Heart left ventricle (tissue), 16 donors: ENCODE measurements around the gene CPLX3. TPM values are rescaled to one million over a fixed set of nuclear protein-coding genes. Genes with fewer than 3 reads are reported as not detected.

Source experiments
- ATAC-seq, 4 donors: fragments of 200-7000 bp; cut with Tn5 transposase; one replicate each; pipeline ENCODE4 v1.9.1; 2020 to 2022; ENCODE audit warnings: moderate library complexity in 4 of 4, mild to moderate bottlenecking in 3 of 4, moderate number of reproducible peaks in 1 of 4
- DNase-seq, 5 donors: peaks; one replicate each; pipeline ENCODE4 v3.0.0-alpha.2; 2020
- H3K27ac ChIP-seq, 12 donors: fragments of 200-600 bp; sonication (generic) in 4 of 12; one replicate each; pipeline versions ENCODE4 v1.5.0 to v1.8.0; 2016 to 2022; ENCODE audit warnings: mild to moderate bottlenecking in 2 of 12
- H3K27me3 ChIP-seq, 9 donors: fragments of 200-600 bp; sonication (generic) in 2 of 9; one replicate each; pipeline versions ENCODE4 v1.5.1 to v1.8.0; 2016 to 2022; ENCODE audit warnings: mild to moderate bottlenecking in 3 of 9
- H3K36me3 ChIP-seq, 9 donors: fragments of 200-600 bp; sonication (generic) in 2 of 9; one replicate each; pipeline versions ENCODE4 v1.5.0 to v1.8.0; 2018 to 2022; ENCODE audit warnings: mild to moderate bottlenecking in 2 of 9
- H3K4me1 ChIP-seq, 12 donors: fragments of 200-600 bp; sonication (generic) in 4 of 12; one replicate each; pipeline versions ENCODE4 v1.5.0 to v1.8.0; 2016 to 2022; ENCODE audit warnings: mild to moderate bottlenecking in 3 of 12
- H3K4me3 ChIP-seq, 12 donors: fragments of 200-600 bp; sonication (generic) in 4 of 12; one replicate each; pipeline versions ENCODE4 v1.5.0 to v1.8.0; 2017 to 2022; ENCODE audit warnings: mild to moderate bottlenecking in 9 of 12, moderate library complexity in 4 of 12
- H3K9me3 ChIP-seq, 12 donors: fragments of 200-600 bp; sonication (generic) in 4 of 12; one replicate each; pipeline versions ENCODE4 v1.5.0 to v1.8.0; 2016 to 2022; ENCODE audit warnings: mild to moderate bottlenecking in 1 of 12
- CTCF ChIP-seq, 12 donors: fragments of 200-600 bp; sonication (generic) in 4 of 12; IDR thresholded peaks; one replicate each; pipeline versions ENCODE4 v1.5.0 to v1.8.0; 2018 to 2022; ENCODE audit warnings: antibody characterized with exemption in 12 of 12, mild to moderate bottlenecking in 5 of 12
- POLR2A ChIP-seq, 2 donors: fragments of 450-650 bp; IDR thresholded peaks; one replicate each; pipeline ENCODE4 v1.6.1; 2017; ENCODE audit warnings: antibody characterized with exemption in 2 of 2, mild to moderate bottlenecking in 2 of 2, moderate library complexity in 2 of 2
- WGBS, 4 donors: extraction: QIAGEN DNeasy Blood & Tissue Kit in 2 of 4; methylation state at CpG; one replicate each; pipeline versions ENCODE4 v1.1.5 to v1.1.7; 2013 to 2018; 5-methylcytosine and 5-hydroxymethylcytosine counted together
- intact Hi-C, 10 donors: fragments of 100-400 bp; cut with DNase I; formaldehyde crosslinking; loops; one replicate each; pipeline versions ENCODE4 v1.11.1 to v1.14.2; 2022
- long read RNA-seq, 3 donors: library from polyadenylated mRNA; unstranded; transcript quantifications; one replicate each; pipeline ENCODE4 v2.0.0, GENCODE V29; 2020 to 2021
- polyA plus RNA-seq, 2 donors: library from polyadenylated mRNA; stranded (reverse); fragments of 200-250 nt; gene quantifications; one replicate each; pipeline ENCODE4 v1.2.3, GENCODE V29; 2013
- total RNA-seq, 9 donors: library from RNA; depleted of rRNA in 2 of 9; stranded (reverse); fragments of >200 nt in 2 of 9; fragmentation: NEBNext Ultra II Directional in 3 of 9; extraction: Animal tissue kit (Norgen Biotek cat#: 25700) in 3 of 9; gene quantifications; one replicate each; pipeline versions ENCODE4 v1.1.0 to v1.2.4, GENCODE V29; 2016 to 2023
- donor health status: ischemic (EF 13 %, LVEDD 7.1; RV severe dilation, severe dysfunction).
- donor health status: healthy with polysubstance abuse.
- donor health status: DM: no; HTN: yes; CAD: no.
- donor health status: DM: no; HTN: no; CAD: no.
- donor health status: ischemic (EF 25% LVEDD 6.9; RV normal size, moderate dysfunction).
- donor health status: ischemic (EF 25% LVEDD 5.7; RV mildly dilated, moderate dysfunction).
- donor health status: healthy.
- donor health status: DM: yes; HTN: yes; CAD: no.
- donor health status: ischemic (EF 35%, LVEDD 5.7; RV mildly dilated, moderate dysfunction).
- donor health status: nonischemic (EF 11% LVEDD 7.7; RV severe dilation, severe dysfunction).
- donor health status: DM: yes; HTN: yes; CAD: no.
- donor health status: PGD.
- donor health status: ischemic (EF 29% LVEDD 5.4; RV normal size, mild dysfunction).
- donor health status: nonischemic (EF 23%, LVEDD 6.1; RV moderate dilation, normal function).

The CPLX3 gene, protein sequence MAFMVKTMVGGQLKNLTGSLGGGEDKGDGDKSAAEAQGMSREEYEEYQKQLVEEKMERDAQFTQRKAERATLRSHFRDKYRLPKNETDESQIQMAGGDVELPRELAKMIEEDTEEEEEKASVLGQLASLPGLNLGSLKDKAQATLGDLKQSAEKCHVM
- 1 to 10 TPM in 5 of 9 donors, under 1 TPM in 1, not detected in 3; 0.14 to 3.3 (median 2.0) TPM for total RNA-seq
- polyA plus RNA-seq, result 1 to 10 TPM in 1 of 2 donors, under 1 TPM in 1; 0.06 to 1.5 TPM
- long read RNA-seq, donor 1, transcript CPLX3-201 (3 exons, 2,082 nt), result major isoform, 5 of 5 reads
- long read RNA-seq, donor 1, partial matches to known transcripts, result 0 of 5 reads
- long read RNA-seq, donor 1, other reads (novel, unspliced or antisense), result 0 of 5 reads
- long read RNA-seq, donor 2, partial matches to known transcripts, result 4 of 5 reads
- long read RNA-seq, donor 2, other reads (novel, unspliced or antisense), result 1 of 5 reads
- long read RNA-seq, donor 3, partial matches to known transcripts, result 1 of 1 reads
- long read RNA-seq, donor 3, other reads (novel, unspliced or antisense), result 0 of 1 reads

DNA sequence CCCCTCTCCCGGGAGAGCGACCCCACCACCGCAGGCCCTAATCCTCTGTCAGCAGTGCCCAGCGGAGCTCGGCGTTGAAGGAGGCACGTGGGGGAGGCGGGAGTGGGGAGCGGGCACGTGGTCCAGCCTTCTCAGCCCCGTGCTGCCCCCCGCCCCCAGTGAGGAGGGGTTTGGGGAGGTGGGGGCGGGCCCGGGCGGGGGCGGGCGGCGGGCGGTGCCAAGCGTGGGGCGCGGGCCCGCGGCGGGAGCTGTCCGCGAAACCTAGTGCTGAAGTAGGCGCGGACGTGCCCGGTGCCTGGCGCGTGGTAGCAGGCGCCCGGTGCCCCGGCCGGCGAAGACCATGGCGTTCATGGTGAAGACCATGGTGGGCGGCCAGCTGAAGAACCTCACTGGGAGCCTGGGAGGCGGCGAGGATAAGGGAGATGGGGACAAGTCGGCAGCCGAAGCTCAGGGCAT, at the start of gene CPLX3:
TSS of gene CPLX3 (plus strand) at position 264 of the 456 bp plus-strand sequence. CDS start at position 341, 77 bp downstream.
- peaks cover 0 to 25% (median 16%) of the 10 kb centered on the region in 9 donors for H3K27me3 ChIP-seq

DNA sequence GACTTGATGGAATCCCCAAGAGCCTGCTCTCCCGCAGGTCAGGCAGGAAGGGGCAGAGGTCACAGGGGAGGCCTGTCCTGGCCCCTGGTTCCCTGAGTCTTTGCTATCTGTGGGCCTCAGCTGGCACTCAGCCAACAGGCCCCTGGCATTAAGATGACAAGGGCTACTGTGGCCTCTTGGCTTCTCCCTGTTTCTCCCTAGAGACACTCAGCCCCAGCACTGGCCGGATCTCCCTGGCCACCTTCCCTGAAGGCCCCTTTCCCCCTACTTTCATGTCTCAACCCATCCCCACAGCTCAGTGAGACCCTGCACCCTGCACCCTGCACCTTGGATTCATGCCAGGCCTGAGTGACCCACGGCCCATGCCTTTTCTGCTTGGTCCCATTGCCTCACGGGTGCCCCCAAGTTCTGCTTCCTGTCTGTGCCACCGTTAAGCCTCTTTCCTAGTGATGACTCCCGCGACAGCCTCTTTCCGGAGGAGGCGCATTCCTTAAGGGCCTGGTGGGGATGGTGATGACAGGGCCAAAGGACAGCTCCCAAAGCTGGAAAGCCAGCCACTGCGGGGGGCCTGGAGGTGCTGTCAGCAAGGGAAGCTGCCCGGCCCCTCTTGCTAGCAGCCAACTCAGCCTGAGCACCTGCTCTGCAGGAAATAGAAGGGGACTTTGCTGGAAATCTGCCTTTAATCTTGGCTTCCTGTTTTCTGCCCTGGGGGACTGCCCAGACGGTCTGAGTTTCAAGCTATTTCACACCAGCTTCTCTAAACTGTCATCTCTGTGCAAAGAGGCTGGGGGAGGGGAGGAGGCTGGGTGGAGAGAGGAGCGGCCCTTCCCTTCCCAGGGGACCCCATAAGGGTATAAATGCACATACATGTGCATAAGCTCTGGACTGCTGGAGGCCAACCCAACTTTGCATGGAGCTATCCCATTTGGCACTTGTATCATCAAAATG, 49.3 kb upstream of the CPLX3 start:
- Histone ChIP-seq H3K4me3 (peak overlapping the region in 1 of 12 donors; percentile 27), H3K27me3 (no peaks in the 10 kb centered on the region), H3K27ac (peak overlapping the region in 4 of 12 donors; percentile 7 to 97 (median 28)), H3K36me3 (no peaks in the 10 kb centered on the region), H3K4me1 (peaks cover 10 to 84% (median 24%) of the 10 kb centered on the region in 12 donors), H3K9me3 (no peaks in the 10 kb centered on the region)
- 17 to 22% (median 19%) methylated on average over 11 to 13 of the region's 13 CpGs for WGBS, 4 donors
- peak in 1 of 4 donors; percentile 20 for ATAC-seq
- no peak for TF ChIP-seq CTCF (IDR thresholded peaks at IDR 0.05)
- no peak for TF ChIP-seq POLR2A (IDR thresholded peaks at IDR 0.05)
- no peak for DNase-seq
- intact Hi-C loops, result no loop called here

More for the DNA sequence above, at the start of gene CPLX3:
- WGBS, 4 donors, result 4 to 13% (median 6%) methylated on average over 12 to 44 of the region's 44 CpGs
- H3K4me3 ChIP-seq, result no peak within 1 kb of the TSS
- peak in 3 of 4 donors; percentile 32 to 45 (median 34) for ATAC-seq
- peaks cover 0 to 11% (median 3%) of the 10 kb centered on the region in 12 donors for H3K4me1 ChIP-seq
- no peak for DNase-seq
- intact Hi-C loops, result no loop called here
- TF ChIP-seq POLR2A (IDR thresholded peaks at IDR 0.05) (no peak), CTCF (IDR thresholded peaks at IDR 0.05) (no peak)
- H3K27ac ChIP-seq, result no peak within 1 kb of the TSS
- no peaks in the 10 kb centered on the region for H3K9me3 ChIP-seq
- H3K36me3 ChIP-seq, result no peaks in the 10 kb centered on the region

DNA sequence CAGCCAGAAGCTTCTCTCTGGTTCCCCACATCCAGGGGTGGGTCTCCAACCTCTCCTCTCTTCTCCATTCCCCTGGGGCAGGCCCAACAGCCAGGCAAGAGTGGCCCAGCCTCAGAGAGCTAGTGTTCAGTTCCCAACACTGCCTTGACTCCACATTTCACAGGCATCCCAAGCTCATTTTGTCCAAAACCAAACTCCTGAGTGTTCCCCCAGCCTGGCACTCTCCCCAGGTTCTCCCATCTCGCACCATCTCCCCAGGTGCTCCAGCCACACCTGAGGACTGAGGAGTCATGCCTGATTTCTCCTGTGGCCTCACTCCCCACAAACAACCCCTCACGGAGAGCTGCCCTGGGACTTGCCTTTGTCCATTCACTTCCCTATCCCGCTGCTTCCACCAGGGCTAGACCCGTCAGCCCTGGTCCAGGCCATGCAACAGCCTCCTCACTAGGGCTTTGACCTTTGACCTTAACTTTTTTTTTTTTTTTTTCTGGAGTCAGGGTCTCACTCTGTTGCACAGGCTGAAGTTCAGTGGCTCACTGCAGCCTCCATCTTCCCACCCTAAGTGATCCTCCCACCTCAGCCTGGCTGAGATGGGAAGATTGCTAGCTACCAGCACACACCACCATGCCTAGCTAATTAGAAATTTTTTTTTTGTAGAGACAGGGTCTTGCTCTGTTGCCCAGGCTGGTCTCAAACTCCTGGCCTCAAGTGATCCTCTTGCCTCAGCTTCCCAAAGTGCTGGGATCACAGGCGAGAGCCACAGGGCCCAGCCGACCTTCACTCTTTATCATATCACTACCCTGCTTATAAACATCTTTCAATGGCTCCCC, 48.4 kb upstream of the CPLX3 start:
- Histone ChIP-seq H3K27me3 (no peaks in the 10 kb centered on the region), H3K9me3 (no peaks in the 10 kb centered on the region), H3K36me3 (no peaks in the 10 kb centered on the region), H3K4me1 (peaks cover 10 to 86% (median 28%) of the 10 kb centered on the region in 12 donors), H3K4me3 (peak overlapping the region in 1 of 12 donors; percentile 27), H3K27ac (peak overlapping the region in 3 of 12 donors; percentile 9 to 97 (median 17))
- DNase-seq (no peak), ATAC-seq (no peak)
- TF ChIP-seq POLR2A (IDR thresholded peaks at IDR 0.05) (no peak), CTCF (IDR thresholded peaks at IDR 0.05) (no peak)
- 86 to 92% (median 90%) methylated on average over 6 of the region's 6 CpGs for WGBS, 4 donors
- intact Hi-C loops, result no loop called here
